PFSK-1 (cell line): ENCODE measurements around the gene SF1.

Source experiments
- FOXP2 ChIP-seq: optimal IDR thresholded peaks from 2 replicates; pipeline ENCODE3; 2011; ENCODE audit warnings: borderline replicate concordance, control low read depth, inconsistent platforms; ENCODE audit not compliant: insufficient read depth; ENCODE audit errors: extremely low read length, extremely low read depth
- POLR2AphosphoS5 ChIP-seq: IDR thresholded peaks from 2 replicates; pipeline ENCODE4 v1.6.1; 2012; ENCODE audit warnings: low read depth, mild to moderate bottlenecking, control low read depth, low read length, moderate library complexity
- REST ChIP-seq, 2 experiments: IDR thresholded peaks; 2 replicates each; pipeline versions ENCODE4 v1.6.1 to v1.8.0; 2011 to 2012; ENCODE audit warnings: low read depth in 2 of 2, low read length in 2 of 2, control low read depth in 1 of 2, inconsistent platforms in 1 of 2, mild to moderate bottlenecking in 1 of 2, moderate library complexity in 1 of 2; ENCODE audit not compliant: insufficient read depth in 1 of 2
- SIN3A ChIP-seq: IDR thresholded peaks from 2 replicates; pipeline ENCODE4 v1.6.1; 2012; ENCODE audit warnings: mild to moderate bottlenecking, low read length, moderate library complexity, borderline replicate concordance; ENCODE audit not compliant: insufficient read depth
- TAF1 ChIP-seq: IDR thresholded peaks from 2 replicates; pipeline ENCODE4 v1.6.1; 2012; ENCODE audit warnings: low read length, control low read depth, borderline replicate concordance; ENCODE audit not compliant: insufficient read depth

SF1 gene

GRCh38 chr11:64743591-64744543, 34.5 kb downstream of the SF1 start, which contains the start of gene RASGRP2:
Gene RASGRP2, minus strand, starts transcription at chr11:64744142. Its CDS starts 1,276 bp downstream, at chr11:64742866.
- no peak for TF ChIP-seq REST (IDR thresholded peaks at IDR 0.05; ENCODE audit: insufficient read depth in 1 of 2, low read depth in 2 of 2, low read length in 2 of 2)
- no peak for TF ChIP-seq POLR2AphosphoS5
- no peak for TF ChIP-seq TAF1
- no peak for TF ChIP-seq SIN3A
- no peak for TF ChIP-seq FOXP2

- TF ChIP-seq POLR2AphosphoS5, result no peak
- TF ChIP-seq REST (IDR thresholded peaks at IDR 0.05; ENCODE audit: insufficient read depth in 1 of 2, low read depth in 2 of 2, low read length in 2 of 2), result no peak
- TF ChIP-seq FOXP2, result peak; percentile 68
- no peak for TF ChIP-seq TAF1
Observed at GRCh38 chr11:64742889-64743590, 35.3 kb downstream of the SF1 start.

DNA sequence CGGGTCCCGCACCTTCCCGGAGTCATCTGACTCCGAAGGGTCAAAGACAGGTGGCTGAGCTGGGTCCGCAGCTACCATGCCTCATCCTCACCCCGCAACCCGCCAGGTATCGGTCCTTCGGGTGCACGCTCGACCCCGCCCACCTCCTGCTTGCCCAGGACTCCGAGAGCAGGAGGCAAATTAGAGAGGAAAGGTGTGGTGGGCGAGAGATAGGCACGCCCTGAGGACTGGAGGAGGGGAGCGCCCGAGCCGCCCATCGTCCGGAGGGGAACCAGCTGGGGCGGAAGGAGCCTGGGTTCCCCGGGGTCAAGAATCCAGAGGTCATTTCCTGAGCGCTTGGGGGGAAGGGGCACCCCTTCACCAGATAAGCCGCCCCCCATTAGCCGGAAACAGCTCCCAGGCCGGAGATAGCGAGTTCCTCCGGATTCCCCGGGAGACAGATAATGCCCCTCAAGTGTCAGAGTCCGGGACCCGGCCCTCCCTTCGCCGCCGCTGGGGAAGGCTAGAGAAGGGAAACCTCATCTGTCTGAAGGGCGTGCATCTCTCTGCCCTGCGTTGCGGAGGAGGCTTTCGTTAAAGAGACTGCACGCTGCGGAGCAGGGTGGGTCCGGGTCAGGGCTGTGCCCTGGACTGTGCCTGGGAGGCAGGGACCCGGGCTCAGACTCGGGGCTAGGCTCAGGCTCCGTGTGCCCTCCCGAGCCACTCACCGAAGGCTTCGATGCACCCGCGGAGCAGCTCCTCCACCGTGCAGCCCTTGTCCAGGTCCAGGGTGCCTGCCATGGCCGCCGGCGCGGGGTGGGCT, 36.1 kb downstream of the SF1 start:
- no peak for TF ChIP-seq REST (IDR thresholded peaks at IDR 0.05; ENCODE audit: insufficient read depth in 1 of 2, low read depth in 2 of 2, low read length in 2 of 2)
- TF ChIP-seq SIN3A, result no peak
- TF ChIP-seq TAF1, result no peak
- no peak for TF ChIP-seq POLR2AphosphoS5

DNA sequence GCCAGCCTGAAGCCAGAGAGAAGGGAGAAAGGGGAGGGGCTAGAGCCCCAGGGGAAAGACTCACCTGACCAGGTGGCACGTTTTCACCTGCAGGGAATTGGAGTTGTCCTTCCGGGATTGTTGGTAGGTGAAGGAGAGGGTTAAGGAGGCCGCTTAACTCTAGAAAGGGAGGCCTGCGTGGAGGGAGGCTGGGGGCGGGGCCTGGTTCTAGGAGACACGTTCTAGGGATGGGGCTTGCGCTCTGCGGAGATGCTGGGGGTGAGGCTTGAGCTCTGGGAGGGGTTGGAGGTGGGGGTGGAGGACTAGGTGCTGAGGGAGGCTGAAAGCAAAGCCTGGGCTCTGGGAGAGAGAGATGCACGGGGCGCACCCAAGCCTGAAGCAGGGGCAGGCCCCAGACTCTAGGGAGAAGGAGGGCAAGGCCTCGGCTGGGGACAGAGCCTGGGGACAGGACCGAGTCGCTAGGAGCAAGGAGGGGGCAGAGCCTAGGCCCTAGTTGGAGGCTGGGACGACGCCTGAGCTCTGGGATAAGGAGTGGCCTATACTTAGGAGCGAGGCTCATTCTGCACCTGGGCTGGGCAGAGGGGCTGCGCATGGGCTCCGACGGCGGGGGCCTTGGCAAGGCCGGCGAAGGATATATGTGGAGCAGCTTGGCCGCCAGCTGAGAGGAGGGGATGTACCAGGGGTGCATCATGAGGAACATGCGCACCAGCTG, 36.8 kb downstream of the SF1 start:
- TF ChIP-seq SIN3A (no peak), REST (IDR thresholded peaks at IDR 0.05; ENCODE audit: insufficient read depth in 1 of 2, low read depth in 2 of 2, low read length in 2 of 2) (no peak), POLR2AphosphoS5 (no peak), FOXP2 (no peak), TAF1 (no peak)
